Measurements from ENCODE around the gene C1QL1. TPM values are rescaled to one million over a fixed set of nuclear protein-coding genes. Genes with fewer than 3 reads are reported as not detected.

Gene C1QL1
- total RNA-seq, 2 experiments from 2014 or later: not detected

DNA sequence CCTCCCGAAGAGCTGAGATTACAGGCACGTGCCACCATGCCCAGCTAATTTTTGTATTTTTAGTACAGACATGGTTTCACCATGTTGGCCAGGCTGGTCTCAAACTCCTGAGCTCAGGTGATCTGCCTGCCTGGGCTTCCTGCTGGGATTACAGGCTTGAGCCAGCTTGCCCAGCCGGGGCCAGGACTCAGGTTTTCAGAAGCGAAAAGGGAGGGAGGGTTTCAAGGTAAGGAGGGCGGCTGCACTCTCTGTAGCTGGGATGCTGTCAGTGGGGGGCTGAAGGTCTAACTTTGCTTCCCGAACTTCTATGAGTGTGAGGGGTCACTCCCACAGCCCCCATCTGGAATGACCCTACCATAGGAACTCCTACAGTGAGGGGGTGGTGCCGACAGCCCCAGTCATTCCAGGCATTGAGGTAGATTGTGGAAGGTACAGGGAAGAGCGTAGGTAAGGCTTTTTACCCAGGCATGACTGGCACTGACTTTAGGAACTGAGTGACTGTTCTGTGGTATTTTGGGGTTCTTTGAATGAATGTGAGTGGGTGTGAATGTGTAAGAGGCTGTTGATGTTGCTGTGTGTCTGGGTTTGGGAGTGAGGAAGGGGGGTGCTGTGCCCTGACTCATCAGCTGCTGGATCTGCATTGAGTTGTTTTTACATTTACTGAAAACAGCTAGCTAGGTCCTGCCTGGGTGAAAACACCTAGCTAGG, 3.8 kb upstream of the C1QL1 start:
- ChIA-PET POLR2A (interaction anchor here (0.8 to 1.6 kb wide), 3 partner anchors 41 to 177 kb away, joined by 3 read pairs; partner anchors contain the start of gene HEXIM1), CTCF (interaction anchor here (0.5 to 1.9 kb wide), 6 partner anchors 10 to 163 kb away, joined by 3 to 5 read pairs (median 3); partner anchors contain the start of gene ACBD4)
- TF ChIP-seq, protein P1, sequence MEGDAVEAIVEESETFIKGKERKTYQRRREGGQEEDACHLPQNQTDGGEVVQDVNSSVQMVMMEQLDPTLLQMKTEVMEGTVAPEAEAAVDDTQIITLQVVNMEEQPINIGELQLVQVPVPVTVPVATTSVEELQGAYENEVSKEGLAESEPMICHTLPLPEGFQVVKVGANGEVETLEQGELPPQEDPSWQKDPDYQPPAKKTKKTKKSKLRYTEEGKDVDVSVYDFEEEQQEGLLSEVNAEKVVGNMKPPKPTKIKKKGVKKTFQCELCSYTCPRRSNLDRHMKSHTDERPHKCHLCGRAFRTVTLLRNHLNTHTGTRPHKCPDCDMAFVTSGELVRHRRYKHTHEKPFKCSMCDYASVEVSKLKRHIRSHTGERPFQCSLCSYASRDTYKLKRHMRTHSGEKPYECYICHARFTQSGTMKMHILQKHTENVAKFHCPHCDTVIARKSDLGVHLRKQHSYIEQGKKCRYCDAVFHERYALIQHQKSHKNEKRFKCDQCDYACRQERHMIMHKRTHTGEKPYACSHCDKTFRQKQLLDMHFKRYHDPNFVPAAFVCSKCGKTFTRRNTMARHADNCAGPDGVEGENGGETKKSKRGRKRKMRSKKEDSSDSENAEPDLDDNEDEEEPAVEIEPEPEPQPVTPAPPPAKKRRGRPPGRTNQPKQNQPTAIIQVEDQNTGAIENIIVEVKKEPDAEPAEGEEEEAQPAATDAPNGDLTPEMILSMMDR (IDR thresholded peaks at IDR 0.05): no peak
- Mint-ChIP-seq H3K27me3 (peaks cover 27% of the 10 kb centered on the region), H3K4me3 (no peak overlapping the region), H3K9me3 (no peaks in the 10 kb centered on the region), H3K4me1 (ENCODE audit: low read depth) (peaks cover 40% of the 10 kb centered on the region), H3K36me3 (ENCODE audit: low read depth) (no peaks in the 10 kb centered on the region), H3K27ac (no peak overlapping the region)
- intact Hi-C loops (cut with micrococcal nuclease): no loop called here
- peak; percentile 86 for DNase-seq
- peak; percentile 75 for ATAC-seq

DNA sequence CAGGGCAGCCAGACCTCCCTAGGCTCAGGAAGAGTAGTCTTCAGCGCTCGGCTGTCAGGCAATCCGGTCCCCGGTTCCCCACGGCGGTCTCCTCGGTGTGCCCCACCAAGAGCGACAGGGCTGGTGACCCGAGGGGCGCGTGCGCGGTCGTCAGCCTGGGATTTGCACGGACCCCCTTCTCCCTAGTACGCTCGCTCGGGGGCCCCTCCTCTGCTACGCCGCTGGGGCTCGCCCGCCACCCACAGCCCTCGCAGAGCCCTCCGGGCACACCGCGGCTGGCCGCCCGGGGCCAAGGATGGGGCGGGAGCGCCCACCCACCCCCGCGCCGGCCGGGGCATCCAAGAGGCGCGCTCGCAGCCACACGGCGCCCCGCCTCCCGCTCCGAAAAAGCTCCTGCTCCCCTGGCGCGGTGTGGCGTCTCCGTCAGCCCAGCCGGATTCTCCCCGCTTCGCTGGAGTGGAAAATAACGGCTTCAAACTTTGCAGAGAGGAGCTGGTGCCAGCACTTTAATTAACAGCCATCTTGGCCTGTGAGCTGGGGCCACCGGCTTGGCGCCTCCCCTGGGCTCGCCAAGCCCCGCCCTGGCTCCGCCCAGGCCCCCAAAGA, 2.1 kb upstream of the C1QL1 start:
- TF ChIP-seq, protein P1 (IDR thresholded peaks at IDR 0.05): no peak
- Mint-ChIP-seq H3K9me3 (no peaks in the 10 kb centered on the region), H3K27me3 (peaks cover 40% of the 10 kb centered on the region), H3K4me3 (peak overlapping the region; percentile 48), H3K4me1 (ENCODE audit: low read depth) (peaks cover 42% of the 10 kb centered on the region), H3K27ac (no peak overlapping the region), H3K36me3 (ENCODE audit: low read depth) (no peaks in the 10 kb centered on the region)
- ChIA-PET POLR2A (interaction anchor here (0.8 to 1.7 kb wide), 3 partner anchors 10 to 81 kb away, joined by 3 to 4 read pairs (median 3); no protein-coding TSS in a partner anchor), CTCF (interaction anchor here (1.0 to 1.9 kb wide), 4 partner anchors 8 to 165 kb away, joined by 3 to 8 read pairs (median 4); partner anchors contain the start of gene ACBD4)
- ATAC-seq (no peak), DNase-seq (peak; percentile 59)
- intact Hi-C loops (cut with micrococcal nuclease): no loop called here

DNA sequence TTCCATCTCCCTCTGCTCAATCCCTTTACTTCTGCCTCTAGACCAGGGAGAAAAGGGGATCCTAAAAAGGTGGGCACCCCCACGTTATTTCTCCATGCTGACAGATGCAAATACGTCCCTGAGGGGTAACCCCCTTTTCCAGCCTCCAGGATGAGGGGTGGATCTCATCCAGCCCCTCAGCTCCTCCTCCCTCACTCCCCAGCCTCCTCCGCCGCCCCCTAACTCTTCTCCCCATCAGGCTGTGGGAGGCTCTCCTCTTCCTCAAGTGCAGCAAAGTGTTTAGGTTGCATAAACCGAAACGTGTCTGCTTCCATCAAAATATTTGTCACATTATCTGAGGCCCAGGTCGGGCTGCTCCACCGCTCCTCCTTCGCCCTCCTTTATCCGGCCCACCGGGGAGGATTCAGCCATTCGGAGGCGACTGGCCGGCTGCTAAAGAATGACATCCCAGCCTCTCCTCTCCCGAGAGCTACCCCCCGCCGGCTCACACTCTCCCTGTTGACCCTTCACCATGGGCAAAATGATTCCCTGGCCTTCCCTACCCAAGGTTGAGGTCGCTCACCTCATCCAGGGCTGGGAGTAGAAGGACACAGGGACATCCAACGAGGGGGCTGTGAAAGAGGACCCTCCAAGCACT, 1.2 kb upstream of the C1QL1 start:
- ChIA-PET CTCF (interaction anchor here (1.2 to 1.8 kb wide), 3 partner anchors 80 to 166 kb away, joined by 3 to 8 read pairs (median 5); partner anchors contain the start of gene ACBD4), POLR2A (interaction anchor here (1.7 kb wide), 1 partner anchor 9 kb away, joined by 4 read pairs; no protein-coding TSS in a partner anchor)
- Mint-ChIP-seq H3K27ac (no peak overlapping the region), H3K4me1 (ENCODE audit: low read depth) (peaks cover 42% of the 10 kb centered on the region), H3K27me3 (peaks cover 41% of the 10 kb centered on the region), H3K4me3 (peak overlapping the region; percentile 47), H3K36me3 (ENCODE audit: low read depth) (no peaks in the 10 kb centered on the region), H3K9me3 (no peaks in the 10 kb centered on the region)
- ATAC-seq (no peak), DNase-seq (no peak)
- TF ChIP-seq, protein P1 (IDR thresholded peaks at IDR 0.05): no peak
- intact Hi-C loops (cut with micrococcal nuclease): no loop called here

DNA sequence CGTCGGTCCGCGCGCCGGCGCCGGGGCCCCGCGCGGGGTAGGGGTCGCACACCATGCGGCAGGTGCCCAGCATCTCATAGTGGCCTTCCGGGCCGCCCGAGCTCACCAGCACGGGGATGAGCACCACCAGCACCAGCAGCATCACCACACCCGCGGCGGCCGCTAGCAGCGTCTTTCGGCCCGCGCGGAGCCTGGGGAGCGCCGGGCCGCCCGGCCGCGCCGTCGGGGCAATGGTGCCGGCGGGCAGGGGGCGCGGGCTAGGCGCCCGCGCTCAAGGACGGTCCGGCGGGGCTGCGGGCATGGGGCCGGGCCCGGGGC, 237 bp downstream of the C1QL1 start:
- H3K4me1 Mint-ChIP-seq (ENCODE audit: low read depth): peaks cover 41% of the 10 kb centered on the region
- ChIA-PET CTCF (interaction anchor here (1.1 kb wide), 1 partner anchor 54 kb away, joined by 3 read pairs; no protein-coding TSS in a partner anchor), POLR2A (no interaction called here)
- H3K27ac Mint-ChIP-seq: no peak overlapping the region
- TF ChIP-seq, protein P1 (IDR thresholded peaks at IDR 0.05): no peak
- DNase-seq: no peak
- no peaks in the 10 kb centered on the region for H3K9me3 Mint-ChIP-seq
- no peaks in the 10 kb centered on the region for H3K36me3 Mint-ChIP-seq (ENCODE audit: low read depth)
- intact Hi-C loops (cut with micrococcal nuclease): no loop called here
- ATAC-seq: no peak
- no peak overlapping the region for H3K4me3 Mint-ChIP-seq
- H3K27me3 Mint-ChIP-seq: peaks cover 46% of the 10 kb centered on the region
